HepG2 (cell line): ENCODE results near the gene NFKBIA. TPM values are rescaled to one million over a fixed set of nuclear protein-coding genes. Genes with fewer than 3 reads are reported as not detected.

Experiments
- ATAC-seq: fragments of 200-7000 bp; cut with Tn5 transposase; 3 replicates; pipeline ENCODE4 v1.9.1; 2020; ENCODE audit warnings: mild to moderate bottlenecking, moderate library complexity
- BruUV-seq: library from RNA; stranded (reverse); fragments of 400-500 nt; replicated peaks from 2 replicates; lab custom pipeline; 2021; lab: Mats Ljungman, UMichigan
- CTCF ChIA-PET: fragments of 300-600 bp; formaldehyde crosslinking; extraction: SDS; loops from one replicate; lab custom pipeline; 2021; ENCODE audit warnings: low total read pairs, inconsistent platforms, low intra/inter-chr PET ratio; lab: Yijun Ruan, JAX
- POLR2A ChIA-PET: fragments of 350-600 bp; sonication (Branson Sonifier 250); formaldehyde crosslinking; loops from one replicate; lab custom pipeline; 2020; ENCODE audit warnings: antibody characterized with exemption, inconsistent platforms; lab: Yijun Ruan, JAX
- DNase-seq: peaks from one replicate; pipeline ENCODE4 v3.0.0-alpha.2; 2015; ENCODE audit warnings: low spot score
- FAIRE-seq: peaks from 3 replicates; lab custom pipeline; 2011; peaks lifted over from hg19 to GRCh38; lab: Jason Lieb, UNC
- H2AFZ ChIP-seq: one replicate; pipeline ENCODE4 v1.6.1; 2011; ENCODE audit warnings: low read length, inconsistent platforms
- H3K27ac ChIP-seq: fragments of 300-600 bp; 3 replicates; pipeline ENCODE4 v1.8.0; 2011; ENCODE audit warnings: mixed run types, mild to moderate bottlenecking, mixed read lengths, low read length, inconsistent platforms; ENCODE audit not compliant: insufficient read depth; ENCODE audit errors: extremely low read length
- H3K27me3 ChIP-seq, 2 experiments: fragments of 200-600 bp in 1 of 2; 2 replicates in 1 of 2; 3 replicates in 1 of 2; pipeline versions ENCODE4 v1.6.0 to v1.8.0; 2011; ENCODE audit warnings: low read length in 2 of 2, mild to moderate bottlenecking in 2 of 2, moderate library complexity in 2 of 2, inconsistent platforms in 1 of 2; ENCODE audit not compliant: insufficient read depth in 2 of 2, control insufficient read depth in 1 of 2
- H3K36me3 ChIP-seq, 2 experiments: fragments of 200-600 bp in 1 of 2; replicated peaks in 1 of 2; 2 replicates in 1 of 2; 3 replicates in 1 of 2; pipeline versions ENCODE4 v1.5.1 to v1.8.0; 2011; ENCODE audit warnings: low read length in 2 of 2, inconsistent platforms in 1 of 2; ENCODE audit not compliant: insufficient read depth in 2 of 2, control insufficient read depth in 1 of 2
- H3K4me1 ChIP-seq: 2 replicates; pipeline ENCODE4 v1.5.1; 2012; ENCODE audit warnings: low read length, inconsistent platforms; ENCODE audit not compliant: insufficient read depth
- H3K4me2 ChIP-seq: 2 replicates; pipeline ENCODE4 v1.6.0; 2011; ENCODE audit warnings: low read depth, low read length, inconsistent platforms
- H3K4me3 ChIP-seq, 3 experiments: fragments of 200-600 bp in 1 of 3; sonication (generic), shearing (Covaris generic) in 1 of 3; replicated peaks in 1 of 3; 2 replicates each; pipeline ENCODE4 v1.5.1; 2011 to 2016; ENCODE audit warnings: low read length in 3 of 3, inconsistent platforms in 2 of 3, low read depth in 2 of 3, mild to moderate bottlenecking in 2 of 3, control low read depth in 1 of 3, mixed read lengths in 1 of 3; ENCODE audit not compliant: insufficient read depth in 1 of 3
- H3K79me2 ChIP-seq: one replicate; pipeline ENCODE4 v1.6.1; 2011; ENCODE audit warnings: low read length, inconsistent platforms; ENCODE audit not compliant: insufficient read depth
- H3K9ac ChIP-seq: 2 replicates; pipeline ENCODE4 v1.6.0; 2011; ENCODE audit warnings: mild to moderate bottlenecking, low read depth, low read length, inconsistent platforms; ENCODE audit not compliant: insufficient read depth
- H3K9me3 ChIP-seq: 2 replicates; pipeline ENCODE4 v1.5.1; 2012; ENCODE audit warnings: mild to moderate bottlenecking, low read length
- H4K20me1 ChIP-seq: 2 replicates; pipeline ENCODE4 v1.6.0; 2011; ENCODE audit warnings: inconsistent platforms, mild to moderate bottlenecking, low read length, moderate library complexity; ENCODE audit not compliant: insufficient read depth
- ELK4 ChIP-seq: sonication (generic); formaldehyde crosslinking; IDR thresholded peaks from 2 replicates; pipeline ENCODE4 v1.9.0; 2021; ENCODE audit warnings: missing genetic modification reagents, borderline replicate concordance
- FOSL1 ChIP-seq: sonication (generic); formaldehyde crosslinking; IDR thresholded peaks from 2 replicates; pipeline ENCODE4 v1.9.0; 2021; ENCODE audit warnings: missing genetic modification reagents, borderline replicate concordance
- GFI1 ChIP-seq: sonication (generic); formaldehyde crosslinking; IDR thresholded peaks from 2 replicates; pipeline ENCODE4 v1.5.0; 2020; ENCODE audit warnings: missing genetic modification reagents, mild to moderate bottlenecking, borderline replicate concordance
- KDM4B ChIP-seq: sonication (generic); formaldehyde crosslinking; IDR thresholded peaks from 2 replicates; pipeline ENCODE4 v1.4.0; 2020; ENCODE audit warnings: missing genetic modification reagents
- RAD51 ChIP-seq: fragments of 450-650 bp; IDR thresholded peaks from 2 replicates; pipeline ENCODE4 v1.6.1; 2016; ENCODE audit warnings: borderline replicate concordance
- ZNF180 ChIP-seq: sonication (generic); formaldehyde crosslinking; IDR thresholded peaks from 2 replicates; pipeline ENCODE4 v1.4.0; 2020; ENCODE audit warnings: low read depth, missing genetic modification reagents, borderline replicate concordance
- ZNF441 ChIP-seq: sonication (generic); formaldehyde crosslinking; IDR thresholded peaks from 2 replicates; pipeline ENCODE4 v1.7.0; 2021; ENCODE audit warnings: missing genetic modification reagents, borderline replicate concordance
- WGBS: methylation state at CpG from one replicate; pipeline ENCODE4 v1.1.6; 2017; ENCODE audit warnings: low lambda C conversion rate; 5-methylcytosine and 5-hydroxymethylcytosine counted together
- in situ Hi-C: cut with HindIII; loops from 2 replicates; pipeline ENCODE4 v1.10.0; 2017; ENCODE audit warnings: low pct_unique_long_range_greater_than_20kb; ENCODE audit not compliant: extremely low pct_ligation_motif_present
- intact Hi-C: fragments of 100-400 bp; cut with micrococcal nuclease; formaldehyde crosslinking; loops from one replicate; pipeline ENCODE4 v1.10.0; 2022; ENCODE audit not compliant: unreplicated experiment
- polyA plus RNA-seq, 8 experiments: library from polyadenylated mRNA; depleted of rRNA in 3 of 8; stranded (reverse) in 7 of 8; unstranded in 1 of 8; fragments of >200 nt; fragmentation: Illumina TruSeq in 4 of 8; extraction: Trizol in 4 of 8; gene quantifications; 2 replicates each; pipeline versions ENCODE4 v1.2.1 to v1.2.3, GENCODE V29; 2011 to 2016; ENCODE audit warnings: low read depth in 4 of 8, missing spikeins in 1 of 8, mixed read lengths in 1 of 8; ENCODE audit not compliant: insufficient read depth in 1 of 8
- total RNA-seq, 5 experiments: library from RNA; depleted of rRNA; stranded (reverse); fragments of >200 nt; fragmentation: Illumina TruSeq; extraction: Trizol; gene quantifications; 2 replicates each; pipeline ENCODE4 v1.2.3, GENCODE V29; 2016; ENCODE audit warnings: low read depth in 1 of 5

Gene NFKBIA
- total and polyA plus RNA-seq, 2 of the 13 experiments (the other 11 are each of a cell fraction or from before 2014, with no cell fraction given), result 197 to 319 TPM

GRCh38 chr14:35429951-35430350 lies 25.4 kb upstream of the NFKBIA start (continued):
- no peak for TF ChIP-seq ZNF180 (CRISPR knock-in tag)

- DNase-seq (no peak), ATAC-seq (no peak), FAIRE-seq (no peak)
- in situ Hi-C loops, result no loop called here
- ChIA-PET POLR2A (no interaction called here), CTCF (no interaction called here)
- intact Hi-C loops, result no loop called here
- Histone ChIP-seq H3K36me3 (no peaks in the 10 kb centered on the region), H4K20me1 (no peaks in the 10 kb centered on the region), H3K4me3 (no peak overlapping the region), H3K4me2 (no peak overlapping the region), H3K27me3 (no peaks in the 10 kb centered on the region; a peak in 1 of 5 replicates), H3K9me3 (peaks cover 7% of the 10 kb centered on the region), H3K27ac (no peak overlapping the region), H3K9ac (no peak overlapping the region), H3K79me2 (no peaks in the 10 kb centered on the region), H2AFZ (no peak overlapping the region), H3K4me1 (peaks cover 26% of the 10 kb centered on the region)
- no peak for TF ChIP-seq KDM4B (CRISPR knock-in tag)
- no peak for TF ChIP-seq ZNF441 (CRISPR knock-in tag)
- TF ChIP-seq GFI1 (CRISPR knock-in tag), result no peak
- no peak for TF ChIP-seq ELK4 (CRISPR knock-in tag)
- TF ChIP-seq FOSL1 (CRISPR knock-in tag), result no peak
- TF ChIP-seq RAD51, result no peak
- WGBS, result 9% methylated on average over 2 of the region's 2 CpGs
- BruUV-seq, result no TSS peak
Measured at GRCh38 chr14:35425850-35426249, 21.3 kb upstream of the NFKBIA start.
